ENCODE measurements around the gene DENND4C.
"Not testable (repeated sequence)": the region's sequence is repeated elsewhere in the genome, so short reads cannot be mapped to it uniquely, and the experiment has no call there.

DENND4C gene

GRCh38 chr9:19410195-19410503 is 179.7 kb downstream of the DENND4C start:
- DNase-seq (ENCODE audit: low read depth), result no peak

GRCh38 chr9:19410594-19410993 is 180.1 kb downstream of the DENND4C start:
- no peak for DNase-seq (ENCODE audit: low read depth)

- no peak for DNase-seq (ENCODE audit: low read depth)
Observed at GRCh38 chr9:19411316-19411715, 180.8 kb downstream of the DENND4C start.

DNA sequence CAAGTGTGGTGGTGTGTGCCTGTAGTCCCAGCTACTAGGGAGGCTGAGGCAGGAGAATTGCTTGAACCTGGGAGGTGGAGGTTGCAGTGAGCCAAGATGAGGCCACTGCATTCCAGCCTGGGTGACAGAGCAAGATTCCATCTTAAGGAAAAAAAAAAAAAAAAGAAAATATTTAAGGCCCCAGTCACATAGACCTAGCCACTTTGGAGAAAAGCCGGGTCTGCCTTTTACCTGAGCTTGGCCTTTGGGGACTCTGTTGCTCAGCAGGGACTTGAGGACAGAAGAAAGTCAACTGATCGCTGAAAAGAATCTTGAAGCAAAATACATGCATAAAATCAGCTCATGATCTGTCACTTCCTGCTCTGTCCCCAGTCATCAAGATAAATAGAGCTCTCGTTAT is 183.0 kb downstream of the DENND4C start:
- not testable (repeated sequence) for DNase-seq (ENCODE audit: low read depth)

DNA sequence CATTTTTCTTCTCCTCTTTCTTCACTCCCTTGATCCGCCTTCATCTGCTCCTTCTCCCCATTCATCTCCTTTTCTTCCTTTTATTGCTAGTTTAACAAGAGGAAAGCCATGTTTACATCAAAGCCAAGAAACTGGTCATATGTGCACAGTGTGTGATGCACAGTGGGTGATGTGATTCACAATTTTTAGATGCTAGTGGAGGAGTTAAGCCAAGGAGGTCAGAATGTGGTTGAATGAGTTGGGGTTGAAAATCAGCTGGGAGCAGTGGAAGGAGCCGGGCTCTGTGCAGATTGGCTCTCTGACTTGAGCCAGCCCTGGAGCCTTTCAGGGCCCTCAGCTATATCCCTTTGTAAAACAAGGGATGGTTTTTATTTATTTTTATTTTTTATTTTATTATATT is 185.7 kb downstream of the DENND4C start:
- DNase-seq (ENCODE audit: low read depth), result peak; percentile 67

- DNase-seq (ENCODE audit: low read depth), result no peak
Observed at GRCh38 chr9:19420877-19421276, 190.4 kb downstream of the DENND4C start.

Data from stromal cell of bone marrow (primary cell).